ENCODE measurements around the gene OR6S1. TPM values are rescaled to one million over a fixed set of nuclear protein-coding genes. Genes with fewer than 3 reads are reported as not detected.

The OR6S1 gene
- total RNA-seq, 1 experiment from 2014 or later, result not detected

GRCh38 chr14:20642182-20642581 lies 691 bp upstream of the OR6S1 start:
- DNase-seq (ENCODE audit: low spot score) (no peak), ATAC-seq (no peak)
- H3K9me3 Mint-ChIP-seq, result no peaks in the 10 kb centered on the region
- peaks cover 11% of the 10 kb centered on the region for H3K27me3 Mint-ChIP-seq (ENCODE audit: low read depth)
- TF ChIP-seq NR1H2 (CRISPR knock-in tag; IDR thresholded peaks at IDR 0.05) (no peak), SMAD4 (CRISPR knock-in tag; IDR thresholded peaks at IDR 0.05) (no peak), NFATC4 (CRISPR knock-in tag; IDR thresholded peaks at IDR 0.05) (no peak), IRF2 (CRISPR knock-in tag; IDR thresholded peaks at IDR 0.05; ENCODE audit: borderline replicate concordance, low read depth) (no peak), CTCF (IDR thresholded peaks at IDR 0.05) (no peak), CREB1 (CRISPR knock-in tag; IDR thresholded peaks at IDR 0.05) (no peak), ZBTB43 (CRISPR knock-in tag; IDR thresholded peaks at IDR 0.05) (no peak), USF1 (CRISPR knock-in tag; IDR thresholded peaks at IDR 0.05) (no peak), ATF6 (CRISPR knock-in tag; IDR thresholded peaks at IDR 0.05) (no peak), ATF1 (CRISPR knock-in tag; IDR thresholded peaks at IDR 0.05) (no peak), SMAD3 (CRISPR knock-in tag; IDR thresholded peaks at IDR 0.05; ENCODE audit: borderline replicate concordance) (no peak), NR3C1 (CRISPR knock-in tag; conservative IDR thresholded peaks at IDR 0.05; ENCODE audit: low read depth) (no peak), FOXK1 (CRISPR knock-in tag; IDR thresholded peaks at IDR 0.05) (no peak), TCF7 (CRISPR knock-in tag; IDR thresholded peaks at IDR 0.05; ENCODE audit: low read depth) (no peak), ZNF671 (CRISPR knock-in tag; IDR thresholded peaks at IDR 0.05) (no peak)
- ChIA-PET CTCF (interaction anchor here (0.8 kb wide), 1 partner anchor 329 kb away, joined by 3 read pairs; no protein-coding TSS in a partner anchor), POLR2A (no interaction called here)
- no peak overlapping the region for H3K27ac Mint-ChIP-seq
- no peaks in the 10 kb centered on the region for H3K4me1 Mint-ChIP-seq
- H3K36me3 Mint-ChIP-seq, result no peaks in the 10 kb centered on the region
- no peak overlapping the region for H3K4me3 Mint-ChIP-seq

GRCh38 chr14:20632831-20633691 lies 8.4 kb downstream of the OR6S1 start:
- Mint-ChIP-seq H3K36me3 (no peaks in the 10 kb centered on the region), H3K4me1 (peaks cover 11% of the 10 kb centered on the region), H3K27me3 (ENCODE audit: low read depth) (peaks cover 48% of the 10 kb centered on the region), H3K27ac (peak overlapping the region; percentile 78; the same call in 1 of the 2 replicates), H3K4me3 (peak overlapping the region; percentile 93), H3K9me3 (0 out of 2 replicates have a peak, but pooled peaks cover 4% of the 10 kb centered on the region)
- peak; percentile 78 for DNase-seq (ENCODE audit: low spot score)
- POLR2A ChIA-PET, result no interaction called here
- CTCF ChIA-PET, result interaction anchor here (0.9 to 3.1 kb wide), 8 partner anchors 10 to 58 kb away, joined by 3 to 30 read pairs (median 4); no protein-coding TSS in a partner anchor
- peak; percentile 60 for ATAC-seq
- TF ChIP-seq AR (CRISPR knock-in tag; IDR thresholded peaks at IDR 0.05) (0 out of 2 replicates have a peak, but pooled peaks have one; percentile 39), ATF6 (CRISPR knock-in tag; IDR thresholded peaks at IDR 0.05) (no peak), CBFB (CRISPR knock-in tag; IDR thresholded peaks at IDR 0.05; ENCODE audit: low read depth) (no peak), GABPB1 (CRISPR knock-in tag; IDR thresholded peaks at IDR 0.05) (peak; percentile 61; the same call in 1 of the 2 replicates), HMGXB4 (CRISPR knock-in tag; IDR thresholded peaks at IDR 0.05) (peak; percentile 66; the same call in 1 of the 2 replicates), GTF2I (CRISPR knock-in tag; conservative IDR thresholded peaks at IDR 0.05) (0 out of 2 replicates have a peak, but pooled peaks have one; percentile 20)
